ENCODE measurements around the gene AGAP1. TPM values are rescaled to one million over a fixed set of nuclear protein-coding genes. Genes with fewer than 3 reads are reported as not detected.

AGAP1 gene
- total RNA-seq, 2 experiments from 2014 or later = 0.89 to 0.97 TPM

GRCh38 chr2:235544689-235544969 is 50.8 kb downstream of the AGAP1 start:
- DNase-seq = no peak
- Mint-ChIP-seq H3K27ac (no peak overlapping the region), H3K4me1 (no peaks in the 10 kb centered on the region), H3K9me3 (no peaks in the 10 kb centered on the region), H3K27me3 (no peaks in the 10 kb centered on the region), H3K4me3 (no peak overlapping the region), H3K36me3 (ENCODE audit: low read depth) (no peaks in the 10 kb centered on the region)
- POLR2A ChIA-PET = no interaction called here
- CTCF ChIA-PET = no interaction called here

- POLR2A ChIA-PET = no interaction called here
These were observed 51.7 kb downstream of the AGAP1 start for GRCh38 chr2:235545339-235546150.

GRCh38 chr2:235546151-235546435 is 52.2 kb downstream of the AGAP1 start:
- no peaks in the 10 kb centered on the region for H3K9me3 Mint-ChIP-seq
- no peaks in the 10 kb centered on the region for H3K27me3 Mint-ChIP-seq
- H3K27ac Mint-ChIP-seq = no peak overlapping the region
- ChIA-PET POLR2A (no interaction called here), CTCF (no interaction called here)
- no peaks in the 10 kb centered on the region for H3K4me1 Mint-ChIP-seq
- no peak for DNase-seq
- no peak overlapping the region for H3K4me3 Mint-ChIP-seq
- no peaks in the 10 kb centered on the region for H3K36me3 Mint-ChIP-seq (ENCODE audit: low read depth)

More at GRCh38 chr2:235545339-235546150, 51.7 kb downstream of the AGAP1 start:
- Mint-ChIP-seq H3K36me3 (ENCODE audit: low read depth) (no peaks in the 10 kb centered on the region), H3K4me1 (no peaks in the 10 kb centered on the region), H3K27me3 (no peaks in the 10 kb centered on the region), H3K27ac (no peak overlapping the region), H3K4me3 (no peak overlapping the region), H3K9me3 (no peaks in the 10 kb centered on the region)
- CTCF ChIA-PET = no interaction called here
- DNase-seq = no peak

- no peaks in the 10 kb centered on the region for H3K9me3 Mint-ChIP-seq
- DNase-seq = no peak
- CTCF ChIA-PET = no interaction called here
- H3K27ac Mint-ChIP-seq = no peak overlapping the region
- H3K4me3 Mint-ChIP-seq = no peak overlapping the region
- no peaks in the 10 kb centered on the region for H3K27me3 Mint-ChIP-seq
- POLR2A ChIA-PET = no interaction called here
- H3K4me1 Mint-ChIP-seq = no peaks in the 10 kb centered on the region
- H3K36me3 Mint-ChIP-seq (ENCODE audit: low read depth) = no peaks in the 10 kb centered on the region
These were observed 52.6 kb downstream of the AGAP1 start for GRCh38 chr2:235546436-235546835.

GRCh38 chr2:235549735-235550377 is 56.0 kb downstream of the AGAP1 start:
- ChIA-PET POLR2A (no interaction called here), CTCF (interaction anchor here (1.2 kb wide), 1 partner anchor 11 kb away, joined by 3 read pairs; no protein-coding TSS in a partner anchor)
- Mint-ChIP-seq H3K4me3 (no peak overlapping the region), H3K9me3 (no peaks in the 10 kb centered on the region), H3K27ac (no peak overlapping the region), H3K27me3 (no peaks in the 10 kb centered on the region), H3K4me1 (no peaks in the 10 kb centered on the region), H3K36me3 (ENCODE audit: low read depth) (no peaks in the 10 kb centered on the region)
- DNase-seq = no peak

- CTCF ChIA-PET = interaction anchor here (1.2 kb wide), 1 partner anchor 11 kb away, joined by 3 read pairs; no protein-coding TSS in a partner anchor
- Mint-ChIP-seq H3K27ac (no peak overlapping the region), H3K4me1 (no peaks in the 10 kb centered on the region), H3K27me3 (no peaks in the 10 kb centered on the region), H3K36me3 (ENCODE audit: low read depth) (no peaks in the 10 kb centered on the region), H3K9me3 (no peaks in the 10 kb centered on the region), H3K4me3 (no peak overlapping the region)
- no peak for DNase-seq
- POLR2A ChIA-PET = no interaction called here
These were observed 56.5 kb downstream of the AGAP1 start for GRCh38 chr2:235550378-235550760.

- Mint-ChIP-seq H3K4me1 (no peaks in the 10 kb centered on the region), H3K4me3 (no peak overlapping the region), H3K27ac (no peak overlapping the region), H3K27me3 (no peaks in the 10 kb centered on the region), H3K9me3 (no peaks in the 10 kb centered on the region), H3K36me3 (ENCODE audit: low read depth) (no peaks in the 10 kb centered on the region)
- CTCF ChIA-PET = interaction anchor here (1.2 kb wide), 1 partner anchor 10 kb away, joined by 3 read pairs; no protein-coding TSS in a partner anchor
- POLR2A ChIA-PET = no interaction called here
- no peak for DNase-seq
These were observed 57.1 kb downstream of the AGAP1 start for GRCh38 chr2:235550946-235551345.

GRCh38 chr2:235551965-235552364 is 58.1 kb downstream of the AGAP1 start:
- no peak for DNase-seq
- H3K9me3 Mint-ChIP-seq = no peaks in the 10 kb centered on the region
- ChIA-PET POLR2A (no interaction called here), CTCF (no interaction called here)
- no peak overlapping the region for H3K27ac Mint-ChIP-seq
- peaks cover 3% of the 10 kb centered on the region for H3K27me3 Mint-ChIP-seq
- no peaks in the 10 kb centered on the region for H3K4me1 Mint-ChIP-seq
- no peaks in the 10 kb centered on the region for H3K36me3 Mint-ChIP-seq (ENCODE audit: low read depth)
- H3K4me3 Mint-ChIP-seq = no peak overlapping the region

- POLR2A ChIA-PET = no interaction called here
- Mint-ChIP-seq H3K27me3 (peaks cover 3% of the 10 kb centered on the region), H3K4me1 (no peaks in the 10 kb centered on the region), H3K36me3 (ENCODE audit: low read depth) (no peaks in the 10 kb centered on the region), H3K27ac (no peak overlapping the region), H3K4me3 (no peak overlapping the region), H3K9me3 (no peaks in the 10 kb centered on the region)
- CTCF ChIA-PET = no interaction called here
- DNase-seq = no peak
These were observed 58.8 kb downstream of the AGAP1 start for GRCh38 chr2:235552671-235553070.

- Mint-ChIP-seq H3K4me3 (no peak overlapping the region), H3K9me3 (no peaks in the 10 kb centered on the region), H3K36me3 (ENCODE audit: low read depth) (no peaks in the 10 kb centered on the region), H3K27me3 (peaks cover 3% of the 10 kb centered on the region), H3K27ac (no peak overlapping the region), H3K4me1 (no peaks in the 10 kb centered on the region)
- DNase-seq = no peak
- CTCF ChIA-PET = no interaction called here
- POLR2A ChIA-PET = no interaction called here
These were observed 59.4 kb downstream of the AGAP1 start for GRCh38 chr2:235553291-235553690.

- Mint-ChIP-seq H3K9me3 (no peaks in the 10 kb centered on the region), H3K27ac (no peak overlapping the region), H3K36me3 (ENCODE audit: low read depth) (no peaks in the 10 kb centered on the region), H3K4me1 (no peaks in the 10 kb centered on the region), H3K4me3 (no peak overlapping the region), H3K27me3 (peaks cover 3% of the 10 kb centered on the region)
- ChIA-PET POLR2A (no interaction called here), CTCF (no interaction called here)
- DNase-seq = no peak
These were observed 59.9 kb downstream of the AGAP1 start for GRCh38 chr2:235553696-235554100.

GRCh38 chr2:235554385-235554784 is 60.5 kb downstream of the AGAP1 start:
- ChIA-PET CTCF (no interaction called here), POLR2A (no interaction called here)
- peaks cover 3% of the 10 kb centered on the region for H3K27me3 Mint-ChIP-seq
- H3K27ac Mint-ChIP-seq = no peak overlapping the region
- no peaks in the 10 kb centered on the region for H3K4me1 Mint-ChIP-seq
- no peaks in the 10 kb centered on the region for H3K36me3 Mint-ChIP-seq (ENCODE audit: low read depth)
- no peak for DNase-seq
- H3K4me3 Mint-ChIP-seq = no peak overlapping the region
- no peaks in the 10 kb centered on the region for H3K9me3 Mint-ChIP-seq

- Mint-ChIP-seq H3K4me1 (no peaks in the 10 kb centered on the region), H3K27me3 (peaks cover 3% of the 10 kb centered on the region), H3K4me3 (no peak overlapping the region), H3K9me3 (no peaks in the 10 kb centered on the region), H3K27ac (no peak overlapping the region), H3K36me3 (ENCODE audit: low read depth) (no peaks in the 10 kb centered on the region)
- ChIA-PET POLR2A (no interaction called here), CTCF (no interaction called here)
- no peak for DNase-seq
These were observed 61.1 kb downstream of the AGAP1 start for GRCh38 chr2:235554936-235555335.

GRCh38 chr2:235555371-235555770 is 61.5 kb downstream of the AGAP1 start:
- Mint-ChIP-seq H3K36me3 (ENCODE audit: low read depth) (no peaks in the 10 kb centered on the region), H3K27ac (no peak overlapping the region), H3K9me3 (no peaks in the 10 kb centered on the region), H3K4me1 (no peaks in the 10 kb centered on the region), H3K4me3 (no peak overlapping the region), H3K27me3 (peaks cover 7% of the 10 kb centered on the region)
- DNase-seq = no peak
- CTCF ChIA-PET = no interaction called here
- POLR2A ChIA-PET = no interaction called here
